Smooth muscle cell (in vitro differentiated cells): ENCODE results near the gene NKX1-2. TPM values are rescaled to one million over a fixed set of nuclear protein-coding genes. Genes with fewer than 3 reads are reported as not detected.

ENCODE experiments used
- DNase-seq: peaks from one replicate; lab custom pipeline; 2025; ENCODE audit not compliant: unreplicated experiment; lab: John Stamatoyannopoulos, UW
- H2AFZ ChIP-seq: fragments of 200-600 bp; sonication (generic); 2 replicates; pipeline ENCODE4 v1.6.0; 2016; ENCODE audit warnings: antibody characterized with exemption, low read depth, mild to moderate bottlenecking
- H3F3A ChIP-seq: fragments of 200-600 bp; sonication (generic); 2 replicates; pipeline ENCODE4 v1.6.0; 2017; ENCODE audit warnings: antibody characterized with exemption, low read depth
- H3K27ac ChIP-seq: fragments of 200-600 bp; sonication (generic); 2 replicates; pipeline ENCODE4 v1.5.1; 2016; ENCODE audit warnings: low read depth, mild to moderate bottlenecking
- H3K27me3 ChIP-seq: fragments of 200-600 bp; sonication (generic); 2 replicates; pipeline ENCODE4 v1.6.1; 2016; ENCODE audit warnings: low read depth, mild to moderate bottlenecking
- H3K36me3 ChIP-seq: fragments of 200-600 bp; sonication (generic); 2 replicates; pipeline ENCODE4 v1.5.1; 2016; ENCODE audit warnings: low read depth
- H3K4me1 ChIP-seq: fragments of 200-600 bp; sonication (generic); 2 replicates; pipeline ENCODE4 v1.5.1; 2016; ENCODE audit warnings: low read depth
- H3K4me2 ChIP-seq: fragments of 200-600 bp; sonication (generic); 2 replicates; pipeline ENCODE4 v1.6.0; 2016; ENCODE audit warnings: mild to moderate bottlenecking
- H3K4me3 ChIP-seq: fragments of 200-600 bp; sonication (generic); 2 replicates; pipeline ENCODE4 v1.5.1; 2016; ENCODE audit warnings: mild to moderate bottlenecking
- H3K79me2 ChIP-seq: fragments of 200-600 bp; sonication (generic); 2 replicates; pipeline ENCODE4 v1.6.0; 2016; ENCODE audit warnings: low read depth, mild to moderate bottlenecking
- H3K9ac ChIP-seq: fragments of 200-600 bp; sonication (generic); 2 replicates; pipeline ENCODE4 v1.6.0; 2016; ENCODE audit warnings: low read depth
- H3K9me3 ChIP-seq: fragments of 200-600 bp; sonication (generic); replicated peaks from 2 replicates; pipeline ENCODE4 v1.5.1; 2016; ENCODE audit warnings: low read depth
- H4K20me1 ChIP-seq: fragments of 200-600 bp; sonication (generic); 2 replicates; pipeline ENCODE4 v1.6.0; 2016; ENCODE audit warnings: low read depth
- WGBS: methylation state at CpG from one replicate; pipeline ENCODE4 v1.1.7; 2016; ENCODE audit warnings: low lambda C conversion rate; 5-methylcytosine and 5-hydroxymethylcytosine counted together
- polyA plus RNA-seq: library from polyadenylated mRNA; unstranded; fragments of >200 nt; fragmentation: Nextera tagmentation; extraction: Ambion mirVana; gene quantifications from 2 replicates; pipeline ENCODE4 v1.2.1, GENCODE V29; 2016
- total RNA-seq: library from RNA; depleted of rRNA; stranded (reverse); fragments of >200 nt; gene quantifications from 2 replicates; pipeline ENCODE4 v1.2.3, GENCODE V29; 2014
- TF ChIP-seq, protein P1 (sequence below): fragments of 200-600 bp; sonication (generic); IDR thresholded peaks from 2 replicates; pipeline ENCODE4 v1.5.1; 2017; ENCODE audit warnings: borderline replicate concordance, mild to moderate bottlenecking, antibody characterized with exemption; ENCODE audit not compliant: insufficient read depth, poor library complexity, severe bottlenecking

NKX1-2 gene
- total and polyA plus RNA-seq, 2 experiments from 2014 or later, result not detected

DNA sequence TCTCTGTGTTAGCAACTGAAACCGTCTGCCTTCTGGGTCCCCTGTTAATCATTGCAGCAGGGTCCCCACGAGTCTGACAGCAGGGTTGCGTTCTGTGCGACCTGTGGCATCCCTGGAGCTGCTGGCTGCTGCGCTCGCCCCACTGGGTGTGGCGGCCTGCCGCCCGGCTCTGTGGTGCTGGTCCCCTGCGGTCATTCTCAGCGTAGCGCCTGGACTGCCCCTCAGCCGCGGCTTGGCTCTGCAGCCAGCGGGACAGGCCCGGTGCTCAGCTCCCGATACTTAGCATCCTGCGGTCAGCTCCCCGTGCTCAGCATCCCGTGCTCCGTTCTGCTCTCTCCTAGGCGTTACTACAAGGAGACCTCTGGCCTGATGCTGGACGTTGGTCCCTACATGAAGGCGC lies 46.8 kb upstream of the NKX1-2 start:
- WGBS, result 92% methylated on average over 13 of the region's 24 CpGs
- no peak for DNase-seq
- H4K20me1 ChIP-seq, result no peaks in the 10 kb centered on the region
- H3F3A ChIP-seq, result no peaks in the 10 kb centered on the region
- peaks cover 3% of the 10 kb centered on the region for H3K9me3 ChIP-seq
- TF ChIP-seq, protein P1, sequence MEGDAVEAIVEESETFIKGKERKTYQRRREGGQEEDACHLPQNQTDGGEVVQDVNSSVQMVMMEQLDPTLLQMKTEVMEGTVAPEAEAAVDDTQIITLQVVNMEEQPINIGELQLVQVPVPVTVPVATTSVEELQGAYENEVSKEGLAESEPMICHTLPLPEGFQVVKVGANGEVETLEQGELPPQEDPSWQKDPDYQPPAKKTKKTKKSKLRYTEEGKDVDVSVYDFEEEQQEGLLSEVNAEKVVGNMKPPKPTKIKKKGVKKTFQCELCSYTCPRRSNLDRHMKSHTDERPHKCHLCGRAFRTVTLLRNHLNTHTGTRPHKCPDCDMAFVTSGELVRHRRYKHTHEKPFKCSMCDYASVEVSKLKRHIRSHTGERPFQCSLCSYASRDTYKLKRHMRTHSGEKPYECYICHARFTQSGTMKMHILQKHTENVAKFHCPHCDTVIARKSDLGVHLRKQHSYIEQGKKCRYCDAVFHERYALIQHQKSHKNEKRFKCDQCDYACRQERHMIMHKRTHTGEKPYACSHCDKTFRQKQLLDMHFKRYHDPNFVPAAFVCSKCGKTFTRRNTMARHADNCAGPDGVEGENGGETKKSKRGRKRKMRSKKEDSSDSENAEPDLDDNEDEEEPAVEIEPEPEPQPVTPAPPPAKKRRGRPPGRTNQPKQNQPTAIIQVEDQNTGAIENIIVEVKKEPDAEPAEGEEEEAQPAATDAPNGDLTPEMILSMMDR, result no peak
- no peaks in the 10 kb centered on the region for H3K4me1 ChIP-seq
- no peak overlapping the region for H3K4me2 ChIP-seq
- no peak overlapping the region for H3K4me3 ChIP-seq
- no peak overlapping the region for H3K9ac ChIP-seq
- H3K36me3 ChIP-seq, result no peaks in the 10 kb centered on the region
- no peak overlapping the region for H3K27ac ChIP-seq
- no peaks in the 10 kb centered on the region for H3K27me3 ChIP-seq
- H2AFZ ChIP-seq, result no peak overlapping the region
- H3K79me2 ChIP-seq, result no peaks in the 10 kb centered on the region

DNA sequence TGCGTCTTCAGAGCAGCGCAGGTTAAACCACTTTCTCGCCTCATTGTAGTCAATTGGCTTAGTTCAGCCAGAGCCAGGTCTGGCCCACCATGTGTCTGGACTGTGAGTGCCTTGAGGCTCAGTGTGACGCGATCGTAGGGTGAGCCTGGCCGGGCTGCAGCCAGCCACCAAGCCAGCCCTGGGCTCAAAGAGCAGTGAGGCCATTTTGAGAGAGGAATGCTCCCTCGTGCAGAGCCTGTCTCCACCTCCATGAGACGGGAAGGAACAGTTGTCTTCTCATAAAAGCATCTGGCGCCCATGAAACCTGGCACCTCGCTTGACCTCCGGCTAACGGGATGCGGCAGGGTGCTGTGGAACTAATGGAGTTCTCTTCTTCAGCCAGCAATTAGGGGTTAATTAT lies 46.3 kb upstream of the NKX1-2 start:
- Histone ChIP-seq H3K27ac (no peak overlapping the region), H3K4me3 (no peak overlapping the region), H3F3A (no peaks in the 10 kb centered on the region), H3K9me3 (peaks cover 3% of the 10 kb centered on the region), H2AFZ (no peak overlapping the region), H4K20me1 (no peaks in the 10 kb centered on the region), H3K9ac (no peak overlapping the region), H3K4me2 (no peak overlapping the region), H3K4me1 (no peaks in the 10 kb centered on the region), H3K79me2 (no peaks in the 10 kb centered on the region), H3K36me3 (no peaks in the 10 kb centered on the region), H3K27me3 (no peaks in the 10 kb centered on the region)
- 84% methylated on average over 14 of the region's 14 CpGs for WGBS
- TF ChIP-seq, protein P1, result no peak
- no peak for DNase-seq

- H3K79me2 ChIP-seq, result no peaks in the 10 kb centered on the region
- TF ChIP-seq, protein P1, result no peak
- H3K4me2 ChIP-seq, result no peak overlapping the region
- H3K36me3 ChIP-seq, result no peaks in the 10 kb centered on the region
- H3K9ac ChIP-seq, result no peak overlapping the region
- no peaks in the 10 kb centered on the region for H3K4me1 ChIP-seq
- no peak for DNase-seq
- no peak overlapping the region for H3K27ac ChIP-seq
- H3K4me3 ChIP-seq, result no peak overlapping the region
- H2AFZ ChIP-seq, result no peak overlapping the region
- no peaks in the 10 kb centered on the region for H4K20me1 ChIP-seq
- peaks cover 1% of the 10 kb centered on the region for H3K9me3 ChIP-seq
- no peaks in the 10 kb centered on the region for H3F3A ChIP-seq
- H3K27me3 ChIP-seq, result no peaks in the 10 kb centered on the region
- 95% methylated on average over 11 of the region's 11 CpGs for WGBS
These were observed 45.9 kb upstream of the NKX1-2 start for GRCh38 chr10:124495725-124496124.

DNA sequence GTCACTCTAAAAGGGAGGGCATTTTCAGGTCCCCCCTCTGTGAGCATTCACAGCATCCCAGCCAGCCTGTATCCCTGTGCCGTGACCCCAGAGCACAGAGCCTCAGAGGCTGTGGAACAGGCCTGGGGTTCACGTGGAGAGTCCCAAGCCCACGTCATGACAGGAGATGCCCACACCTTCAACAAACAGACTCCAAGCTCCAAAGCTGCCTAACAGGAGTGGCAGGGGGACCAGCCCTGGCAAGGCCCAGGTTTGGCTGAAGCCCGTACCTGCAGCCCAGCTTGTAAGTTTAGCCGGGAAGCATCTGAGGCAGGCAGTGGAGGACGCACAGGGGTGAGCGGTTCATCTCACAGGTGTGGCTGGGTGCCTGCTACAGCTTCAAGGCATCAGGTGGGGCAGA lies 45.3 kb upstream of the NKX1-2 start:
- H3K36me3 ChIP-seq, result no peaks in the 10 kb centered on the region
- H4K20me1 ChIP-seq, result no peaks in the 10 kb centered on the region
- no peaks in the 10 kb centered on the region for H3F3A ChIP-seq
- no peaks in the 10 kb centered on the region for H3K4me1 ChIP-seq
- TF ChIP-seq, protein P1, result no peak
- no peak for DNase-seq
- H3K27ac ChIP-seq, result no peak overlapping the region
- WGBS, result 96% methylated on average over 7 of the region's 7 CpGs
- H3K4me3 ChIP-seq, result no peak overlapping the region
- no peaks in the 10 kb centered on the region for H3K79me2 ChIP-seq
- H2AFZ ChIP-seq, result no peak overlapping the region
- H3K9ac ChIP-seq, result no peak overlapping the region
- no peaks in the 10 kb centered on the region for H3K27me3 ChIP-seq
- H3K9me3 ChIP-seq, result no peaks in the 10 kb centered on the region
- no peak overlapping the region for H3K4me2 ChIP-seq
